ENCODE measurements around the gene NFATC2. TPM values are rescaled to one million over a fixed set of nuclear protein-coding genes. Genes with fewer than 3 reads are reported as not detected.

Gene NFATC2
- total RNA-seq, 1 experiment from 2014 or later, result 0.61 TPM

- H2BK12ac ChIP-seq (ENCODE audit: insufficient read length, low read depth, low read length), result no peak overlapping the region
- H3K27me3 ChIP-seq (ENCODE audit: insufficient read depth, low read length), result no peaks in the 10 kb centered on the region; the same call in 1 of the 2 replicates
- no peak overlapping the region for H2BK5ac ChIP-seq (ENCODE audit: insufficient read length, low read length)
- H3K18ac ChIP-seq (ENCODE audit: insufficient read length, low read depth, low read length), result no peak overlapping the region
- no peaks in the 10 kb centered on the region for H3K79me1 ChIP-seq (ENCODE audit: insufficient read depth, low read depth, low read length, poor library complexity, severe bottlenecking)
- H3K4ac ChIP-seq (ENCODE audit: low read depth, low read length), result no peak overlapping the region
- H3K36me3 Mint-ChIP-seq (ENCODE audit: insufficient read depth in 1 of 3, low read depth in 3 of 3), result peaks cover 3 to 13% (median 4%) of the 10 kb centered on the region in 3 experiments
- H3K4me1 Mint-ChIP-seq, result peaks cover 7 to 12% of the 10 kb centered on the region in 2 experiments
- H4K8ac ChIP-seq (replicated peaks; ENCODE audit: insufficient read length, low read depth, low read length), result no peak overlapping the region
- no peak overlapping the region for H3K27ac Mint-ChIP-seq
- H3K9me3 ChIP-seq (ENCODE audit: control insufficient read depth, low read depth, low read length), result peaks cover 8% of the 10 kb centered on the region
- H2AK5ac ChIP-seq (ENCODE audit: insufficient read length, low read length), result no peak overlapping the region
- H3K23ac ChIP-seq (ENCODE audit: insufficient read length, low read depth, low read length), result no peak overlapping the region
- H3T11ph ChIP-seq (ENCODE audit: low read length), result no peak overlapping the region
- no peak overlapping the region for H2BK20ac ChIP-seq (ENCODE audit: low read depth, low read length, poor library complexity, severe bottlenecking)
- no peak overlapping the region for H2AFZ ChIP-seq (ENCODE audit: low read length)
- H2BK15ac ChIP-seq (ENCODE audit: low read depth, low read length), result no peak overlapping the region
- H3K4me3 Mint-ChIP-seq, result no peak overlapping the region
- H3K56ac ChIP-seq (ENCODE audit: insufficient read length, low read depth, low read length), result no peak overlapping the region
- no peaks in the 10 kb centered on the region for H3K23me2 ChIP-seq (ENCODE audit: insufficient read length, low read depth, low read length, poor library complexity, severe bottlenecking)
- peaks cover 4% of the 10 kb centered on the region for H3K27me3 Mint-ChIP-seq (ENCODE audit: low read depth)
- no peaks in the 10 kb centered on the region for H3K79me2 ChIP-seq (ENCODE audit: insufficient read depth, low read length)
- peaks cover 18 to 22% of the 10 kb centered on the region in 2 experiments for H3K9me3 Mint-ChIP-seq
- no peak overlapping the region for H3K14ac ChIP-seq (ENCODE audit: insufficient read depth, low read length)
- H4K20me1 ChIP-seq (ENCODE audit: control insufficient read depth, insufficient read depth, insufficient read length), result no peaks in the 10 kb centered on the region
- H3K4me2 ChIP-seq (ENCODE audit: insufficient read depth, insufficient read length, low read length), result no peak overlapping the region
- DNase-seq, result no peak
- TF ChIP-seq CTCF (conservative IDR thresholded peaks at IDR 0.05), result no peak
- no peak overlapping the region for H2BK120ac ChIP-seq (ENCODE audit: low read depth, low read length, poor library complexity, severe bottlenecking)
- no peak overlapping the region for H4K5ac ChIP-seq (ENCODE audit: insufficient read length, low read depth, low read length)
- no CpG with 5 or more reads among the region's 16 CpGs for WGBS (ENCODE audit: extremely low coverage, insufficient read length, low lambda C conversion rate)
- H3K27ac ChIP-seq (ENCODE audit: insufficient read length, low read depth, low read length), result no peak overlapping the region
- no peaks in the 10 kb centered on the region for H3K4me1 ChIP-seq (ENCODE audit: insufficient read depth, low read length)
- H3K9ac ChIP-seq (ENCODE audit: extremely low read depth, insufficient read length, low read length), result no peak overlapping the region
- H4K91ac ChIP-seq (ENCODE audit: insufficient read length, low read depth, low read length), result no peak overlapping the region
These were observed 176.2 kb downstream of the NFATC2 start for GRCh38 chr20:51366155-51366886.
